HG02623 (cell line): ENCODE measurements around the gene ABCC1.

Source experiments
- ATAC-seq: cut with Tn5 transposase; IDR thresholded peaks from one replicate; pipeline ENCODE4 v1.9.1; 2021; ENCODE audit warnings: moderate library complexity; ENCODE audit not compliant: unreplicated experiment

ABCC1 gene

GRCh38 chr16:16017812-16018211 lies 68.4 kb downstream of the ABCC1 start:
- ATAC-seq: no peak

- no peak for ATAC-seq
Measured at GRCh38 chr16:16018705-16019104, 69.3 kb downstream of the ABCC1 start.

GRCh38 chr16:16019488-16019887 lies 70.1 kb downstream of the ABCC1 start:
- ATAC-seq: no peak

- ATAC-seq: no peak
Measured at GRCh38 chr16:16020291-16020690, 70.9 kb downstream of the ABCC1 start.

- no peak for ATAC-seq
Measured at GRCh38 chr16:16021020-16021419, 71.6 kb downstream of the ABCC1 start.

- ATAC-seq: no peak
Measured at GRCh38 chr16:16021646-16021987, 72.2 kb downstream of the ABCC1 start.

- ATAC-seq: no peak
Measured at GRCh38 chr16:16021988-16022682, 72.7 kb downstream of the ABCC1 start.

GRCh38 chr16:16022683-16023064 lies 73.3 kb downstream of the ABCC1 start:
- no peak for ATAC-seq

GRCh38 chr16:16025214-16025968 lies 76.0 kb downstream of the ABCC1 start:
- ATAC-seq: no peak

GRCh38 chr16:16027728-16028310 lies 78.4 kb downstream of the ABCC1 start:
- ATAC-seq: no peak

- no peak for ATAC-seq
Measured at GRCh38 chr16:16028311-16028999, 79.0 kb downstream of the ABCC1 start.

GRCh38 chr16:16029431-16030011 lies 80.1 kb downstream of the ABCC1 start:
- ATAC-seq: no peak

- ATAC-seq: no peak
Measured at GRCh38 chr16:16030449-16030848, 81.0 kb downstream of the ABCC1 start.

- no peak for ATAC-seq
Measured at GRCh38 chr16:16031401-16031800, 82.0 kb downstream of the ABCC1 start.

- no peak for ATAC-seq
Measured at GRCh38 chr16:16032271-16032979, 83.0 kb downstream of the ABCC1 start.

GRCh38 chr16:16033208-16033717 lies 83.8 kb downstream of the ABCC1 start:
- no peak for ATAC-seq

- no peak for ATAC-seq
Measured at GRCh38 chr16:16036359-16036792, 87.0 kb downstream of the ABCC1 start.

- ATAC-seq: no peak
Measured at GRCh38 chr16:16037521-16037920, 88.1 kb downstream of the ABCC1 start.

GRCh38 chr16:16037970-16038369 lies 88.6 kb downstream of the ABCC1 start:
- no peak for ATAC-seq

- ATAC-seq: no peak
Measured at GRCh38 chr16:16038950-16039349, 89.5 kb downstream of the ABCC1 start.
